ENCODE data around the gene LHPP.

DNA sequence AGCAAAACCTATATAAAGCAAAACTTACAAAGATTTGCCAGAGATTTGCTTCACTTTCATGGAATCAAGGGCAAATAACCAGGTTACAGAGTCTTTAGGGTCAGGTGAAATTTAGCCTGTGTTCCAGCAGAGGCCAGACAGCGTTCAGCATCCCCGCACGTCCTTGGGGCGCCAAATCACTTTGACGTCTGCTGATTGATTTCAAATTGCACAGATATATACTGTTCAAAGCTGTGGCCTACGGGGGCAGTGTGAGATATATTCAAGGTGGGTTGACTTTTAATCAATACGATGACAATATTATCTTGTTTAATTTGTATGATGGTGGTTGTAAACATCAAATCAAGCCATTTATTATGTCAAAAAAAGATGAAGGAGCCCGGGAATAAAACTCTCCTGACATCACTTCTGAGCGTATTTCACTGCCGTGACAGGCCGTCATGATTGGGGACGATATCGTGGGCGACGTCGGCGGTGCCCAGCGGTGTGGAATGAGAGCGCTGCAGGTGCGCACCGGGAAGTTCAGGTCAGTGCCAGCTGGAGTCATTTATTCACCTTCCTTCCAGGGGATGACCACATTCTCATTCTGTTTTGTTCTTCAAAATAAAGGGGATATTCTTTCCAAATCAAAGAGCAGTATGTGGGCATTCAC lies 55.2 kb downstream of the LHPP start:
- TF ChIP-seq ZNF274 (IDR thresholded peaks at IDR 0.05; ENCODE audit: low read depth, low read length) (no peak), YY1 (IDR thresholded peaks at IDR 0.05; ENCODE audit: insufficient read depth, insufficient read length) (no peak)
